Loucy (cell line): ENCODE measurements around the gene SPSB1.
A peak's percentile ranks its signal among the peaks of the same experiment; 100 is the strongest.

Experiments used
- H2AFZ ChIP-seq: fragments of 200-600 bp; sonication (generic); 2 replicates; pipeline ENCODE4 v1.6.0; 2016; ENCODE audit warnings: antibody characterized with exemption, mild to moderate bottlenecking, low read length, moderate library complexity
- H3F3A ChIP-seq: fragments of 200-600 bp; 2 replicates; pipeline ENCODE4 v1.6.0; 2016; ENCODE audit warnings: antibody characterized with exemption, low read depth, mild to moderate bottlenecking
- H3K27me3 ChIP-seq: fragments of 200-600 bp; sonication (generic); 2 replicates; pipeline ENCODE4 v1.6.1; 2014; ENCODE audit warnings: low read length, mild to moderate bottlenecking; ENCODE audit not compliant: insufficient read depth, poor library complexity, severe bottlenecking
- H3K36me3 ChIP-seq: fragments of 200-600 bp; sonication (generic); 2 replicates; pipeline ENCODE4 v1.6.1; 2016; ENCODE audit warnings: low read length; ENCODE audit not compliant: insufficient read depth
- H3K4me1 ChIP-seq: fragments of 200-600 bp; sonication (generic); 2 replicates; pipeline ENCODE4 v1.5.1; 2014; ENCODE audit warnings: low read length, mild to moderate bottlenecking; ENCODE audit not compliant: insufficient read depth, poor library complexity, severe bottlenecking
- H3K4me2 ChIP-seq: fragments of 200-600 bp; sonication (generic); 2 replicates; pipeline ENCODE4 v1.6.0; 2014; ENCODE audit warnings: antibody characterized with exemption, low read length, low read depth, mild to moderate bottlenecking; ENCODE audit not compliant: poor library complexity, severe bottlenecking
- H3K4me3 ChIP-seq: fragments of 200-600 bp; sonication (generic); 2 replicates; pipeline ENCODE4 v1.5.1; 2014; ENCODE audit warnings: low read length, mild to moderate bottlenecking, mixed read lengths; ENCODE audit not compliant: poor library complexity, severe bottlenecking
- H3K79me2 ChIP-seq: fragments of 200-600 bp; sonication (generic); 2 replicates; pipeline ENCODE4 v1.6.1; 2014; ENCODE audit warnings: low read length; ENCODE audit not compliant: insufficient read depth
- H3K9ac ChIP-seq: fragments of 200-600 bp; sonication (generic); 2 replicates; pipeline ENCODE4 v1.6.0; 2014; ENCODE audit warnings: mild to moderate bottlenecking, low read depth, low read length, moderate library complexity; ENCODE audit not compliant: poor library complexity, severe bottlenecking
- H3K9me2 ChIP-seq: fragments of 200-600 bp; sonication (generic); replicated peaks from 2 replicates; pipeline ENCODE4 v1.6.1; 2016; ENCODE audit warnings: low read depth, low read length, mixed read lengths
- H3K9me3 ChIP-seq: fragments of 200-600 bp; sonication (generic); 2 replicates; pipeline ENCODE4 v1.6.1; 2014; ENCODE audit warnings: mild to moderate bottlenecking, antibody characterized with exemption, low read length, low read depth; ENCODE audit not compliant: insufficient read depth
- H4K20me1 ChIP-seq: fragments of 200-600 bp; sonication (generic); 2 replicates; pipeline ENCODE4 v1.6.0; 2014; ENCODE audit warnings: antibody characterized with exemption, low read length, mild to moderate bottlenecking; ENCODE audit not compliant: insufficient read depth, poor library complexity, severe bottlenecking
- CTCF ChIP-seq: fragments of 200-600 bp; sonication (generic); conservative IDR thresholded peaks from 2 replicates; pipeline ENCODE4 v1.5.1; 2014; ENCODE audit warnings: mild to moderate bottlenecking, antibody characterized with exemption, low read length
- EZH2phosphoT487 ChIP-seq: fragments of 200-600 bp; IDR thresholded peaks from 2 replicates; pipeline ENCODE4 v1.6.1; 2018; ENCODE audit warnings: antibody characterized with exemption, mild to moderate bottlenecking, moderate library complexity, borderline replicate concordance

SPSB1 gene

GRCh38 chr1:9249263-9249533 lies 43.5 kb upstream of the SPSB1 start:
- Histone ChIP-seq H3K4me1 (peaks cover 45% of the 10 kb centered on the region), H3K27me3 (no peaks in the 10 kb centered on the region), H3K9me3 (no peaks in the 10 kb centered on the region), H3K9me2 (no peaks in the 10 kb centered on the region), H3K79me2 (peaks cover 61% of the 10 kb centered on the region), H4K20me1 (peaks cover 3% of the 10 kb centered on the region), H3K9ac (peak overlapping the region; percentile 39), H3K4me2 (peak overlapping the region; percentile 27), H2AFZ (no peak overlapping the region), H3K4me3 (no peak overlapping the region), H3K36me3 (no peaks in the 10 kb centered on the region), H3F3A (no peaks in the 10 kb centered on the region)
- no peak for TF ChIP-seq EZH2phosphoT487

GRCh38 chr1:9249534-9250410 lies 42.9 kb upstream of the SPSB1 start:
- H3K4me2 ChIP-seq: peak overlapping the region; percentile 27
- no peaks in the 10 kb centered on the region for H3K9me2 ChIP-seq
- peaks cover 3% of the 10 kb centered on the region for H4K20me1 ChIP-seq
- H3K27me3 ChIP-seq: no peaks in the 10 kb centered on the region
- no peaks in the 10 kb centered on the region for H3F3A ChIP-seq
- H3K9me3 ChIP-seq: no peaks in the 10 kb centered on the region
- H3K4me3 ChIP-seq: no peak overlapping the region
- H3K36me3 ChIP-seq: no peaks in the 10 kb centered on the region
- peak overlapping the region; percentile 39 for H3K9ac ChIP-seq
- peaks cover 39% of the 10 kb centered on the region for H3K4me1 ChIP-seq
- peaks cover 55% of the 10 kb centered on the region for H3K79me2 ChIP-seq
- H2AFZ ChIP-seq: no peak overlapping the region
- TF ChIP-seq CTCF (peak; percentile 84), EZH2phosphoT487 (no peak)

- Histone ChIP-seq H4K20me1 (peaks cover 3% of the 10 kb centered on the region), H3K9ac (no peak overlapping the region), H2AFZ (no peak overlapping the region), H3K79me2 (peaks cover 49% of the 10 kb centered on the region), H3F3A (no peaks in the 10 kb centered on the region), H3K9me3 (no peaks in the 10 kb centered on the region), H3K4me1 (peaks cover 30% of the 10 kb centered on the region), H3K27me3 (no peaks in the 10 kb centered on the region), H3K4me3 (no peak overlapping the region), H3K4me2 (no peak overlapping the region), H3K9me2 (no peaks in the 10 kb centered on the region), H3K36me3 (peaks cover 1% of the 10 kb centered on the region; the same call in 1 of the 2 replicates)
- TF ChIP-seq CTCF (no peak), EZH2phosphoT487 (no peak)
Observed at GRCh38 chr1:9250411-9251381, 42.0 kb upstream of the SPSB1 start.
